Karpas-422 (cell line): ENCODE data around the gene TLR10. TPM values are rescaled to one million over a fixed set of nuclear protein-coding genes. Genes with fewer than 3 reads are reported as not detected.

Source experiments
- DNase-seq: peaks from one replicate; pipeline ENCODE4 v3.0.0-alpha.2; 2015
- H2AFZ ChIP-seq: fragments of 200-600 bp; sonication (generic); 2 replicates; pipeline ENCODE4 v1.6.1; 2014; ENCODE audit warnings: antibody characterized with exemption, low read length, mixed read lengths
- H3K27ac ChIP-seq: fragments of 200-600 bp; sonication (generic); 2 replicates; pipeline ENCODE4 v1.5.1; 2014; ENCODE audit warnings: mild to moderate bottlenecking, low read length, moderate library complexity
- H3K27me3 ChIP-seq: fragments of 200-600 bp; sonication (generic); 2 replicates; pipeline ENCODE4 v1.6.1; 2014; ENCODE audit warnings: low read length, mixed read lengths
- H3K36me3 ChIP-seq: fragments of 200-600 bp; sonication (generic); 2 replicates; pipeline ENCODE4 v1.6.1; 2014; ENCODE audit warnings: low read length, mixed read lengths; ENCODE audit not compliant: insufficient read depth
- H3K4me1 ChIP-seq: fragments of 200-600 bp; sonication (generic); 2 replicates; pipeline ENCODE4 v1.6.1; 2014; ENCODE audit warnings: mild to moderate bottlenecking, low read length, mixed read lengths
- H3K4me2 ChIP-seq: fragments of 200-600 bp; sonication (generic); 2 replicates; pipeline ENCODE4 v1.6.1; 2014; ENCODE audit warnings: low read length, low read depth, mild to moderate bottlenecking; ENCODE audit not compliant: poor library complexity, severe bottlenecking
- H3K4me3 ChIP-seq: fragments of 200-600 bp; sonication (generic); 2 replicates; pipeline ENCODE4 v1.5.1; 2014; ENCODE audit warnings: mild to moderate bottlenecking, antibody characterized with exemption, low read length, mixed read lengths
- H3K79me2 ChIP-seq: fragments of 200-600 bp; sonication (generic); 2 replicates; pipeline ENCODE4 v1.6.1; 2014; ENCODE audit warnings: mild to moderate bottlenecking, low read length, mixed read lengths
- H3K9ac ChIP-seq: fragments of 200-600 bp; sonication (generic); 2 replicates; pipeline ENCODE4 v1.6.0; 2014; ENCODE audit warnings: low read length
- H3K9me2 ChIP-seq: fragments of 200-600 bp; sonication (generic), shearing (Covaris generic); replicated peaks from 2 replicates; pipeline ENCODE4 v1.6.0; 2014; ENCODE audit warnings: mild to moderate bottlenecking, low read length, moderate library complexity; ENCODE audit not compliant: insufficient read depth
- H3K9me3 ChIP-seq: fragments of 300-700, 200-600 bp; sonication (generic); 2 replicates; pipeline ENCODE4 v1.6.1; 2014; ENCODE audit warnings: low read length, mixed read lengths
- H4K20me1 ChIP-seq: fragments of 200-600 bp; sonication (generic); 2 replicates; pipeline ENCODE4 v1.6.1; 2014; ENCODE audit warnings: mild to moderate bottlenecking, antibody characterized with exemption, low read length, low read depth; ENCODE audit not compliant: insufficient read depth
- total RNA-seq: library from RNA; depleted of rRNA; stranded (reverse); fragments of >200 nt; shearing (Covaris generic); gene quantifications from 2 replicates; pipeline ENCODE4 v1.2.3, GENCODE V29; 2014; ENCODE audit warnings: low replicate concordance

Gene TLR10
- total RNA-seq, 1 experiment from 2014 or later: 142 TPM

DNA sequence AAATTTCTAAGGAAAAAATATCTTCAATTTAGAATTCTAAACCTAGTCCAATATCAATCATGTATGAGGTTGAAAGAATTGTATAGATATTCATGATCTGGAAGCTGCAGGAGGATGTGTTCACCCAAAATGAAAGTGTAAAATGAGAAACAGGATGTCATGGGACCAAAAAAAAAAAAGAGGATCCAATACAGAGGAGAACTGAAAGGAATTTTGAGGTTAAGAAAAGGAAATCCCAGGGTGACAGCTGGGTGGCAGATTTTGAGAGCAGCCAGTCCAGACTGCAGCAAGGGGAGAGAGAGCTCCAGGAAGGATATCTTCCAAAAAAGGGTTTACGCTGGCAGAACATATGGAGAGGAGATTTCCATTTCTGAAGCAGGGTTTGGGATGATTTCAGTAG lies 38.9 kb downstream of the TLR10 start:
- Histone ChIP-seq H4K20me1 (no peaks in the 10 kb centered on the region), H2AFZ (no peak overlapping the region), H3K36me3 (no peaks in the 10 kb centered on the region), H3K79me2 (no peaks in the 10 kb centered on the region), H3K27me3 (no peaks in the 10 kb centered on the region), H3K4me2 (no peak overlapping the region), H3K9me2 (no peaks in the 10 kb centered on the region), H3K4me3 (no peak overlapping the region), H3K9ac (no peak overlapping the region), H3K4me1 (peaks cover 8% of the 10 kb centered on the region; the same call in 1 of the 2 replicates), H3K9me3 (no peaks in the 10 kb centered on the region; the same call in 1 of the 2 replicates), H3K27ac (no peak overlapping the region)
- no peak for DNase-seq

DNA sequence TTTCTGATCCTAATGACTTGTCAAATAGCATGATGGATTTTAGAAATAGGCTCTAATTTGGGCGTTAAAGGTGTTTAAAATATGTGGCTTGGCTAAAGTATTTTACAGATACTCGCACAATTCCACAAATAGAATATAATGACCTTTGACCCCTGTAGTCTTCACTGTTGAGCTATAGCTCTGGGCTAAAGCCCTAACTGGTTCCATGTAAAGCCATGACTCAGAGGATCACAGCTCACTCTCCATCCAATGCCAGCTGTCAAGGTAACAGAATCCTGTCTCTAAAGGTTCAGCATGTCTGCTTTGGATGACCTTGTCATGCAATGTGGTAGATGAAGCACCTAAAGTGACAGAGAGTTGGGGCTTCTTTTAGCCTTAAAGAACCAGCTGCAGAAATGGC lies 42.5 kb downstream of the TLR10 start:
- Histone ChIP-seq H4K20me1 (no peaks in the 10 kb centered on the region), H3K4me1 (peaks cover 8% of the 10 kb centered on the region; the same call in 1 of the 2 replicates), H3K36me3 (no peaks in the 10 kb centered on the region), H3K9ac (no peak overlapping the region), H3K9me2 (no peaks in the 10 kb centered on the region), H3K4me3 (no peak overlapping the region), H3K9me3 (no peaks in the 10 kb centered on the region), H2AFZ (no peak overlapping the region), H3K27me3 (no peaks in the 10 kb centered on the region), H3K27ac (no peak overlapping the region), H3K79me2 (no peaks in the 10 kb centered on the region), H3K4me2 (no peak overlapping the region)
- no peak for DNase-seq

GRCh38 chr4:38738940-38739803 lies 43.6 kb downstream of the TLR10 start:
- Histone ChIP-seq H3K36me3 (no peaks in the 10 kb centered on the region), H3K4me1 (peaks cover 8% of the 10 kb centered on the region; the same call in 1 of the 2 replicates), H3K27ac (no peak overlapping the region), H3K4me3 (no peak overlapping the region), H3K79me2 (no peaks in the 10 kb centered on the region), H3K9ac (no peak overlapping the region), H4K20me1 (no peaks in the 10 kb centered on the region), H3K9me2 (no peaks in the 10 kb centered on the region), H3K27me3 (no peaks in the 10 kb centered on the region), H3K9me3 (no peaks in the 10 kb centered on the region), H2AFZ (no peak overlapping the region), H3K4me2 (no peak overlapping the region)
- no peak for DNase-seq

DNA sequence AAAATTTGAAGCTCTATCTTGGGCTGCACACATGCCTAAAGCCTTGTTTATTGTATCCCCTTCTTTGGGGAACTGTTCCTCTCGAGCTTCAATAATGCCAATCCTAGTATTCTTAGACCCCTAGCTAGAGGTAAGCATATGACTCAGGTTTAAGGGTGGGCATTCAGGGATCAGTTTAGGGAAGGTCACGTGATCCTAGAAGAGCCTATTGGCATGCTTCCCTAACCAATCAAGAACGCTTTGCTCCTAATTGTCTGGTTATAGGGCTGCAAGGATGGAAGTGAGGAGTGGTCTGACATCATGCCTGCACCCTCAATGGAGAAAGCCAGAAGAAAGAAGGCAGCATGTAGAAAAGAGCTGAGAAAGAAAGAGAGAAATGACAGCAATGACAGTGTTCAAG lies 46.9 kb downstream of the TLR10 start:
- H3K4me3 ChIP-seq: no peak overlapping the region
- no peaks in the 10 kb centered on the region for H3K4me1 ChIP-seq
- H3K27ac ChIP-seq: no peak overlapping the region
- H2AFZ ChIP-seq: no peak overlapping the region
- peaks cover 5% of the 10 kb centered on the region; the same call in 1 of the 2 replicates for H3K9me3 ChIP-seq
- no peak overlapping the region for H3K9ac ChIP-seq
- no peaks in the 10 kb centered on the region for H3K9me2 ChIP-seq
- no peaks in the 10 kb centered on the region for H3K36me3 ChIP-seq
- no peak overlapping the region for H3K4me2 ChIP-seq
- DNase-seq: no peak
- no peaks in the 10 kb centered on the region for H4K20me1 ChIP-seq
- no peaks in the 10 kb centered on the region for H3K27me3 ChIP-seq
- H3K79me2 ChIP-seq: no peaks in the 10 kb centered on the region

- DNase-seq: no peak
- Histone ChIP-seq H3K9me2 (no peaks in the 10 kb centered on the region), H3K4me2 (no peak overlapping the region)
These were observed 47.9 kb downstream of the TLR10 start for GRCh38 chr4:38734911-38735310.

DNA sequence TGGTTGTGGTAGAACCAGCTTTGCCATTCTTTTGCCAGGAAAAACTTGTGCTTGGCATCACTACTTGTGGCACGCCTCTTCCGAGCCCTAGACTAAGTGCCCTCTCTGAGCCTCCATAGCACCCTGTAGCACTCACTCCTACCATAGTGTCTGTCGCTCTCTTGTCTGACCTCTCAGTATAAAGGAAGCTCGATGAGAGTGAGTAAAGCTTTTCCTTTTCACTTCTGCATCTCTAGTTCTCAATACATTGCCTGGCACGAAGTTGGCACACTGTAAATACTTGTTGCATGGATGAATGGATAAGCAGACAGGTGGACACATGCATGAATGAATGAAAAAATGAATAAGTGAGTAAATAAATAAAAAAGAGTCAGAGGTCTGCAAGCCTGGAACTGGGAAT lies 48.3 kb downstream of the TLR10 start:
- H3K9ac ChIP-seq: no peak overlapping the region
- no peaks in the 10 kb centered on the region for H3K4me1 ChIP-seq
- H3K9me3 ChIP-seq: peaks cover 5% of the 10 kb centered on the region; the same call in 1 of the 2 replicates
- DNase-seq: no peak
- no peaks in the 10 kb centered on the region for H3K79me2 ChIP-seq
- no peak overlapping the region for H3K27ac ChIP-seq
- no peaks in the 10 kb centered on the region for H3K27me3 ChIP-seq
- no peaks in the 10 kb centered on the region for H3K36me3 ChIP-seq
- H2AFZ ChIP-seq: no peak overlapping the region
- H3K4me3 ChIP-seq: no peak overlapping the region
- H3K4me2 ChIP-seq: no peak overlapping the region
- H4K20me1 ChIP-seq: no peaks in the 10 kb centered on the region
- H3K9me2 ChIP-seq: no peaks in the 10 kb centered on the region

More at GRCh38 chr4:38734911-38735310, 47.9 kb downstream of the TLR10 start:
- no peak overlapping the region for H3K4me3 ChIP-seq
- H3K27me3 ChIP-seq: no peaks in the 10 kb centered on the region
- H3K79me2 ChIP-seq: no peaks in the 10 kb centered on the region
- no peak overlapping the region for H2AFZ ChIP-seq
- H3K27ac ChIP-seq: no peak overlapping the region
- H4K20me1 ChIP-seq: no peaks in the 10 kb centered on the region
- H3K9me3 ChIP-seq: peaks cover 5% of the 10 kb centered on the region; the same call in 1 of the 2 replicates
- no peaks in the 10 kb centered on the region for H3K36me3 ChIP-seq
- H3K4me1 ChIP-seq: no peaks in the 10 kb centered on the region
- H3K9ac ChIP-seq: no peak overlapping the region

GRCh38 chr4:38733663-38734062 lies 49.1 kb downstream of the TLR10 start:
- no peak overlapping the region for H3K4me3 ChIP-seq
- no peak overlapping the region for H2AFZ ChIP-seq
- peaks cover 5% of the 10 kb centered on the region; the same call in 1 of the 2 replicates for H3K9me3 ChIP-seq
- H3K4me1 ChIP-seq: no peaks in the 10 kb centered on the region
- H3K27ac ChIP-seq: no peak overlapping the region
- no peak overlapping the region for H3K4me2 ChIP-seq
- H3K9me2 ChIP-seq: no peaks in the 10 kb centered on the region
- no peak overlapping the region for H3K9ac ChIP-seq
- DNase-seq: no peak
- no peaks in the 10 kb centered on the region for H3K79me2 ChIP-seq
- H3K36me3 ChIP-seq: no peaks in the 10 kb centered on the region
- H3K27me3 ChIP-seq: no peaks in the 10 kb centered on the region
- no peaks in the 10 kb centered on the region for H4K20me1 ChIP-seq

- no peak overlapping the region for H3K27ac ChIP-seq
- no peak overlapping the region for H3K9ac ChIP-seq
- H2AFZ ChIP-seq: no peak overlapping the region
These were observed 51.8 kb downstream of the TLR10 start for GRCh38 chr4:38730830-38731646.

More at GRCh38 chr4:38730830-38731646, 51.8 kb downstream of the TLR10 start:
- Histone ChIP-seq H3K4me1 (no peaks in the 10 kb centered on the region), H3K4me2 (no peak overlapping the region), H3K9me3 (peaks cover 5% of the 10 kb centered on the region; the same call in 1 of the 2 replicates), H3K36me3 (no peaks in the 10 kb centered on the region), H3K9me2 (no peaks in the 10 kb centered on the region), H3K27me3 (no peaks in the 10 kb centered on the region), H3K79me2 (no peaks in the 10 kb centered on the region), H4K20me1 (no peaks in the 10 kb centered on the region), H3K4me3 (no peak overlapping the region)
- peak; percentile 90 for DNase-seq
